ENCODE results near the gene SCAMP4. TPM values are rescaled to one million over a fixed set of nuclear protein-coding genes. Genes with fewer than 3 reads are reported as not detected.

The SCAMP4 gene
- total RNA-seq, 1 experiment from 2014 or later = 73.3 TPM

- DNase-seq (ENCODE audit: low spot score) = no peak
Observed at GRCh38 chr19:1936916-1937610, 31.9 kb downstream of the SCAMP4 start.

- no peak for DNase-seq (ENCODE audit: low spot score)
Observed at GRCh38 chr19:1938071-1938470, 32.9 kb downstream of the SCAMP4 start.

- no peak for DNase-seq (ENCODE audit: low spot score)
Observed at GRCh38 chr19:1941146-1942077, 36.2 kb downstream of the SCAMP4 start, which contains the start of gene CSNK1G2. Gene CSNK1G2, plus strand, starts transcription at chr19:1941172. Its CDS starts 28,601 bp downstream, at chr19:1969773.

GRCh38 chr19:1942078-1942933, 37.1 kb downstream of the SCAMP4 start:
- DNase-seq (ENCODE audit: low spot score) = peak; percentile 55

GRCh38 chr19:1942934-1943555, 37.8 kb downstream of the SCAMP4 start:
- no peak for DNase-seq (ENCODE audit: low spot score)

GRCh38 chr19:1943661-1944087, 38.5 kb downstream of the SCAMP4 start:
- DNase-seq (ENCODE audit: low spot score) = no peak

GRCh38 chr19:1944088-1944915, 39.1 kb downstream of the SCAMP4 start:
- no peak for DNase-seq (ENCODE audit: low spot score)

- no peak for DNase-seq (ENCODE audit: low spot score)
Observed at GRCh38 chr19:1944916-1945561, 39.8 kb downstream of the SCAMP4 start.

GRCh38 chr19:1945899-1946298, 40.7 kb downstream of the SCAMP4 start:
- DNase-seq (ENCODE audit: low spot score) = no peak

GRCh38 chr19:1947651-1948209, 42.5 kb downstream of the SCAMP4 start:
- DNase-seq (ENCODE audit: low spot score) = no peak

GRCh38 chr19:1949304-1950101, 44.3 kb downstream of the SCAMP4 start:
- DNase-seq (ENCODE audit: low spot score) = no peak

- no peak for DNase-seq (ENCODE audit: low spot score)
Observed at GRCh38 chr19:1950640-1951039, 45.4 kb downstream of the SCAMP4 start.

- no peak for DNase-seq (ENCODE audit: low spot score)
Observed at GRCh38 chr19:1952635-1953034, 47.4 kb downstream of the SCAMP4 start.

GRCh38 chr19:1953037-1953436, 47.8 kb downstream of the SCAMP4 start:
- no peak for DNase-seq (ENCODE audit: low spot score)

GRCh38 chr19:1953441-1954094, 48.4 kb downstream of the SCAMP4 start:
- DNase-seq (ENCODE audit: low spot score) = no peak

- DNase-seq (ENCODE audit: low spot score) = no peak
Observed at GRCh38 chr19:1954532-1954933, 49.3 kb downstream of the SCAMP4 start.

- DNase-seq (ENCODE audit: low spot score) = no peak
Observed at GRCh38 chr19:1955171-1956121, 50.2 kb downstream of the SCAMP4 start.

Measured in HT-29 (cell line).